ENCODE results near the gene GJA8.
"Not testable (repeated sequence)": the region's sequence is repeated elsewhere in the genome, so short reads cannot be mapped to it uniquely, and the experiment has no call there.

Gene GJA8

GRCh38 chr1:147902253-147902845 lies at the start of gene GJA8:
TSS of gene GJA8 (plus strand) at chr1:147902795. CDS start at chr1:147907956, 5,161 bp downstream.
- no peak for DNase-seq (ENCODE audit: low spot score)

GRCh38 chr1:147853391-147853790 lies 49.2 kb upstream of the GJA8 start:
- DNase-seq (ENCODE audit: low spot score), result no peak

GRCh38 chr1:147854989-147855388 lies 47.6 kb upstream of the GJA8 start:
- DNase-seq (ENCODE audit: low spot score), result not testable (repeated sequence)

GRCh38 chr1:147855996-147856395 lies 46.6 kb upstream of the GJA8 start:
- not testable (repeated sequence) for DNase-seq (ENCODE audit: low spot score)

- DNase-seq (ENCODE audit: low spot score), result not testable (repeated sequence)
These were observed 35.4 kb upstream of the GJA8 start for GRCh38 chr1:147867204-147867603.

GRCh38 chr1:147878022-147878421 lies 24.6 kb upstream of the GJA8 start:
- no peak for DNase-seq (ENCODE audit: low spot score)

- DNase-seq (ENCODE audit: low spot score), result no peak
These were observed 22.7 kb upstream of the GJA8 start for GRCh38 chr1:147879911-147880310.

GRCh38 chr1:147882535-147882934 lies 20.1 kb upstream of the GJA8 start:
- no peak for DNase-seq (ENCODE audit: low spot score)

GRCh38 chr1:147890177-147890790 lies 12.3 kb upstream of the GJA8 start:
- DNase-seq (ENCODE audit: low spot score), result peak; percentile 69

GRCh38 chr1:147891088-147891487 lies 11.5 kb upstream of the GJA8 start:
- no peak for DNase-seq (ENCODE audit: low spot score)

GRCh38 chr1:147892216-147892615 lies 10.4 kb upstream of the GJA8 start:
- DNase-seq (ENCODE audit: low spot score), result no peak

GRCh38 chr1:147892731-147893214 lies 9.8 kb upstream of the GJA8 start:
- DNase-seq (ENCODE audit: low spot score), result peak; percentile 72

GRCh38 chr1:147895123-147895522 lies 7.5 kb upstream of the GJA8 start:
- DNase-seq (ENCODE audit: low spot score), result no peak

- no peak for DNase-seq (ENCODE audit: low spot score)
These were observed 5.4 kb upstream of the GJA8 start for GRCh38 chr1:147897029-147897752.

GRCh38 chr1:147897789-147898188 lies 4.8 kb upstream of the GJA8 start:
- DNase-seq (ENCODE audit: low spot score), result no peak

GRCh38 chr1:147904726-147905125 lies 2.1 kb downstream of the GJA8 start:
- DNase-seq (ENCODE audit: low spot score), result no peak

- DNase-seq (ENCODE audit: low spot score), result no peak
These were observed 5.4 kb downstream of the GJA8 start for GRCh38 chr1:147907786-147908509.

GRCh38 chr1:147912553-147912952 lies 10.0 kb downstream of the GJA8 start:
- no peak for DNase-seq (ENCODE audit: low spot score)

- DNase-seq (ENCODE audit: low spot score), result no peak
These were observed 10.9 kb downstream of the GJA8 start for GRCh38 chr1:147913362-147913942.

- no peak for DNase-seq (ENCODE audit: low spot score)
These were observed 17.3 kb downstream of the GJA8 start for GRCh38 chr1:147919896-147920295.

GRCh38 chr1:147924813-147925212 lies 22.2 kb downstream of the GJA8 start:
- no peak for DNase-seq (ENCODE audit: low spot score)

- not testable (repeated sequence) for DNase-seq (ENCODE audit: low spot score)
These were observed 24.6 kb downstream of the GJA8 start for GRCh38 chr1:147927215-147927614.
